PC-9 (cell line): ENCODE data around the gene C13orf42. TPM values are rescaled to one million over a fixed set of nuclear protein-coding genes. Genes with fewer than 3 reads are reported as not detected.
A peak's percentile ranks its signal among the peaks of the same experiment; 100 is the strongest.

ENCODE experiments used
- BruUV-seq: library from RNA; stranded (reverse); fragments of 400-500 nt; replicated peaks from 2 replicates; lab custom pipeline; 2021; lab: Mats Ljungman, UMichigan
- CTCF ChIA-PET: fragments of 300-600 bp; sonication (Branson Sonifier 250); formaldehyde crosslinking; loops from one replicate; lab custom pipeline; 2022; ENCODE audit warnings: antibody characterized with exemption; lab: Charles Lee
- POLR2A ChIA-PET: fragments of 300-600 bp; sonication (Branson Sonifier 250); formaldehyde crosslinking; loops from one replicate; lab custom pipeline; 2022; ENCODE audit warnings: antibody characterized with exemption; ENCODE audit not compliant: unreplicated experiment; lab: Charles Lee
- DNase-seq, 2 experiments: peaks; one replicate each; pipeline versions ENCODE4 v3.0.0 to v3.0.0-alpha.2; 2015 to 2022; ENCODE audit warnings: mixed read lengths in 1 of 2
- H2AFZ ChIP-seq: fragments of 200-600 bp; sonication (generic); 2 replicates; pipeline ENCODE4 v1.8.1; 2017; ENCODE audit warnings: antibody characterized with exemption
- H3F3A ChIP-seq: fragments of 200-600 bp; sonication (generic); 2 replicates; pipeline ENCODE4 v1.8.1; 2017; ENCODE audit warnings: antibody characterized with exemption, mild to moderate bottlenecking, low read depth; ENCODE audit not compliant: insufficient read depth
- H3K27ac ChIP-seq: fragments of 200-600 bp; sonication (generic); 2 replicates; pipeline ENCODE4 v1.6.1; 2016; ENCODE audit warnings: mixed run types
- H3K27me3 ChIP-seq: fragments of 200-600 bp; sonication (generic); 2 replicates; pipeline ENCODE4 v1.6.1; 2016; ENCODE audit warnings: low read depth, mixed run types; ENCODE audit not compliant: insufficient read depth
- H3K36me3 ChIP-seq: fragments of 200-600 bp; sonication (generic); 2 replicates; pipeline ENCODE4 v1.6.1; 2016; ENCODE audit warnings: low read depth, mixed run types
- H3K4me1 ChIP-seq: fragments of 200-600 bp; sonication (generic); replicated peaks from 2 replicates; pipeline ENCODE4 v1.6.1; 2016; ENCODE audit warnings: mixed run types; ENCODE audit not compliant: insufficient read depth
- H3K4me2 ChIP-seq: fragments of 200-600 bp; sonication (generic); 2 replicates; pipeline ENCODE4 v1.6.1; 2017; ENCODE audit warnings: mixed run types
- H3K4me3 ChIP-seq: fragments of 200-600 bp; sonication (generic); 2 replicates; pipeline ENCODE4 v1.6.1; 2016; ENCODE audit warnings: mixed run types
- H3K79me2 ChIP-seq: fragments of 200-600 bp; sonication (generic); 2 replicates; pipeline ENCODE4 v1.6.1; 2017; ENCODE audit warnings: low read depth, mixed run types
- H3K9me2 ChIP-seq: fragments of 200-600 bp; sonication (generic); 2 replicates; pipeline ENCODE4 v1.8.1; 2017; ENCODE audit warnings: mild to moderate bottlenecking; ENCODE audit not compliant: insufficient read depth
- H3K9me3 ChIP-seq: fragments of 200-600 bp; sonication (generic); 2 replicates; pipeline ENCODE4 v1.8.1; 2016; ENCODE audit warnings: low read depth; ENCODE audit not compliant: insufficient read depth
- H4K20me1 ChIP-seq: fragments of 200-600 bp; sonication (generic); 2 replicates; pipeline ENCODE4 v1.8.1; 2017; ENCODE audit not compliant: insufficient read depth
- CTCF ChIP-seq: fragments of 200-600 bp; sonication (generic); conservative IDR thresholded peaks from 2 replicates; pipeline ENCODE4 v1.6.1; 2017; ENCODE audit warnings: mixed run types, antibody characterized with exemption, mild to moderate bottlenecking, moderate library complexity
- EZH2 ChIP-seq: fragments of 200-600 bp; sonication (generic); IDR thresholded peaks from 2 replicates; pipeline ENCODE4 v1.8.0; 2017; ENCODE audit warnings: antibody characterized with exemption, low read depth
- intact Hi-C: fragments of 100-400 bp; cut with micrococcal nuclease; formaldehyde crosslinking; loops from one replicate; pipeline ENCODE4 v1.10.0; 2022; ENCODE audit not compliant: unreplicated experiment
- total RNA-seq: library from RNA; stranded (reverse); gene quantifications from 2 replicates; pipeline ENCODE4 v1.2.3, GENCODE V29; 2021

Gene C13orf42
- total RNA-seq, 1 experiment from 2014 or later = not detected

GRCh38 chr13:51148952-51149573 is 38.0 kb upstream of the C13orf42 start:
- H3F3A ChIP-seq = no peaks in the 10 kb centered on the region
- intact Hi-C loops = loop anchor here (1.0 kb wide), 2 partner anchors 137 to 648 kb away; no protein-coding TSS in a partner anchor
- H2AFZ ChIP-seq = no peak overlapping the region
- H3K4me1 ChIP-seq = no peaks in the 10 kb centered on the region
- peaks cover 55% of the 10 kb centered on the region for H3K27me3 ChIP-seq
- H3K36me3 ChIP-seq = no peaks in the 10 kb centered on the region
- TF ChIP-seq CTCF (peak; percentile 59), EZH2 (no peak)
- ChIA-PET POLR2A (no interaction called here), CTCF (interaction anchor here (0.7 to 1.4 kb wide), 3 partner anchors 137 to 652 kb away, joined by 3 to 15 read pairs (median 4); no protein-coding TSS in a partner anchor)
- H3K9me2 ChIP-seq = no peaks in the 10 kb centered on the region
- no peaks in the 10 kb centered on the region for H3K79me2 ChIP-seq
- peak; percentile 10 to 42 for DNase-seq
- no peak overlapping the region for H3K27ac ChIP-seq
- BruUV-seq = no TSS peak
- no peak overlapping the region for H3K4me3 ChIP-seq
- H4K20me1 ChIP-seq = no peaks in the 10 kb centered on the region
- no peak overlapping the region for H3K4me2 ChIP-seq
- no peaks in the 10 kb centered on the region for H3K9me3 ChIP-seq

- ChIA-PET CTCF (interaction anchor here (0.7 to 1.4 kb wide), 3 partner anchors 138 to 653 kb away, joined by 3 to 15 read pairs (median 4); no protein-coding TSS in a partner anchor), POLR2A (no interaction called here)
- TF ChIP-seq EZH2 = no peak
- no peak for TF ChIP-seq CTCF
- no TSS peak for BruUV-seq
- Histone ChIP-seq H2AFZ (no peak overlapping the region), H3K4me2 (no peak overlapping the region), H3K27ac (no peak overlapping the region), H3K9me2 (no peaks in the 10 kb centered on the region), H4K20me1 (no peaks in the 10 kb centered on the region), H3F3A (no peaks in the 10 kb centered on the region), H3K4me1 (no peaks in the 10 kb centered on the region), H3K27me3 (peaks cover 55% of the 10 kb centered on the region), H3K79me2 (no peaks in the 10 kb centered on the region), H3K4me3 (no peak overlapping the region), H3K36me3 (no peaks in the 10 kb centered on the region), H3K9me3 (no peaks in the 10 kb centered on the region)
- no peak for DNase-seq
- intact Hi-C loops = no loop called here
Observed at GRCh38 chr13:51148223-51148951, 37.3 kb upstream of the C13orf42 start.

- Histone ChIP-seq H3K9me3 (no peaks in the 10 kb centered on the region), H3K36me3 (no peaks in the 10 kb centered on the region), H3K27me3 (peaks cover 55% of the 10 kb centered on the region), H3K27ac (no peak overlapping the region), H3K4me2 (no peak overlapping the region), H3K79me2 (no peaks in the 10 kb centered on the region), H3K4me1 (no peaks in the 10 kb centered on the region), H4K20me1 (no peaks in the 10 kb centered on the region), H2AFZ (no peak overlapping the region), H3K9me2 (no peaks in the 10 kb centered on the region), H3K4me3 (no peak overlapping the region), H3F3A (no peaks in the 10 kb centered on the region)
- DNase-seq = no peak
- POLR2A ChIA-PET = no interaction called here
- intact Hi-C loops = no loop called here
- no TSS peak for BruUV-seq
- CTCF ChIA-PET = no interaction called here
- no peak for TF ChIP-seq CTCF
- TF ChIP-seq EZH2 = no peak
Observed at GRCh38 chr13:51147732-51148131, 36.7 kb upstream of the C13orf42 start.
